ENCODE measurements around the gene OGG1. TPM values are rescaled to one million over a fixed set of nuclear protein-coding genes. Genes with fewer than 3 reads are reported as not detected.

Gene OGG1
- total and polyA plus RNA-seq, 10 of the 15 experiments (the other 5 are each of a cell fraction or from before 2014, with no cell fraction given) = 4.8 to 38.8 (median 27.2) TPM

DNA sequence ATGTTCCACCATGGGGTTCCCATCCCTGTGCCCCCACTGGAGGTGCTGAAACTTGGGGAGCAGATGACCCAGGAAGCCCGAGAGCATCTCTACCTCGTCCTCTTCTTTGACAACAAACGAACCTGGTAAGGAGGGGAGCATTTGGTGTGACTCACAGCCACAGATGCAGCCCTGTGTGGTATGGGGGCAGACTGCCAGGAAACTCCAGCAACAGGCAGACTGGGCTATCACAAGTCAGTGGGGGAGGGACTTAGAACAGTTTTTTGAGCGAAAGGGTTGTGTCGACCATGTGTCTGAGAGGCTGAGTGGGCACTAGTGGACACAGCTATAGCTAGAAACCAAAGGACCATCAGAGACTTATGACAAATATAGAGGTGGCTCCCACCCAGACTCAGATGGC lies 3.4 kb upstream of the OGG1 start:
- no peaks in the 10 kb centered on the region for H3K9me3 ChIP-seq (replicated peaks; ENCODE audit: control insufficient read depth, insufficient read depth, low read length)
- CTCF ChIA-PET = no interaction called here
- peaks cover 13% of the 10 kb centered on the region for H3K79me2 ChIP-seq (ENCODE audit: control insufficient read depth, insufficient read depth, low read length)
- peaks cover 29 to 35% of the 10 kb centered on the region in 2 experiments for H3K36me3 ChIP-seq (ENCODE audit: control insufficient read depth in 2 of 2, insufficient read depth in 2 of 2, low read length in 1 of 2)
- in situ Hi-C loops (cut with MboI) = no loop called here
- H3K9ac ChIP-seq (ENCODE audit: control insufficient read depth, insufficient read depth, low read length) = no peak overlapping the region
- H3K4me2 ChIP-seq (ENCODE audit: control insufficient read depth, insufficient read depth) = no peak overlapping the region
- TF ChIP-seq, protein P1, sequence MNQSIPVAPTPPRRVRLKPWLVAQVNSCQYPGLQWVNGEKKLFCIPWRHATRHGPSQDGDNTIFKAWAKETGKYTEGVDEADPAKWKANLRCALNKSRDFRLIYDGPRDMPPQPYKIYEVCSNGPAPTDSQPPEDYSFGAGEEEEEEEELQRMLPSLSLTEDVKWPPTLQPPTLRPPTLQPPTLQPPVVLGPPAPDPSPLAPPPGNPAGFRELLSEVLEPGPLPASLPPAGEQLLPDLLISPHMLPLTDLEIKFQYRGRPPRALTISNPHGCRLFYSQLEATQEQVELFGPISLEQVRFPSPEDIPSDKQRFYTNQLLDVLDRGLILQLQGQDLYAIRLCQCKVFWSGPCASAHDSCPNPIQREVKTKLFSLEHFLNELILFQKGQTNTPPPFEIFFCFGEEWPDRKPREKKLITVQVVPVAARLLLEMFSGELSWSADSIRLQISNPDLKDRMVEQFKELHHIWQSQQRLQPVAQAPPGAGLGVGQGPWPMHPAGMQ (IDR thresholded peaks at IDR 0.05; ENCODE audit: borderline replicate concordance) = no peak
- 0 out of 2 replicates have a peak, but pooled peaks have one; percentile 18 for TF ChIP-seq POLR2A (IDR thresholded peaks at IDR 0.05; ENCODE audit: low read depth, low read length)
- H2AFZ ChIP-seq (ENCODE audit: control insufficient read depth, low read depth, low read length) = no peak overlapping the region
- no peak overlapping the region for H3K4me3 ChIP-seq
- no TSS peak for BruUV-seq (replicated peaks)
- H3K27ac ChIP-seq (ENCODE audit: control insufficient read depth, insufficient read depth) = no peak overlapping the region
- DNase-seq (ENCODE audit: low read depth, low spot score) = no peak
- peaks cover 4% of the 10 kb centered on the region for H3K4me1 ChIP-seq (ENCODE audit: control insufficient read depth, insufficient read depth, low read length)
- RAD21 ChIA-PET (ENCODE audit: unreplicated experiment) = no interaction called here
- FAIRE-seq = no peak
- H3K27me3 ChIP-seq (replicated peaks in 1 of 2; ENCODE audit: control insufficient read depth in 2 of 2, insufficient read depth in 2 of 2, low read length in 1 of 2) = no peaks in the 10 kb centered on the region
- intact Hi-C loops (cut with micrococcal nuclease; ENCODE audit: unreplicated experiment) = no loop called here
- no peak for ATAC-seq
- no peaks in the 10 kb centered on the region for H4K20me1 ChIP-seq (ENCODE audit: control insufficient read depth, insufficient read depth)
- 23% methylated on average over 5 of the region's 5 CpGs for WGBS (ENCODE audit: insufficient coverage, insufficient replicate concordance, low lambda C conversion rate, missing lambda C conversion rate)
- POLR2A ChIA-PET = interaction anchor here (0.5 kb wide), 1 partner anchor 248 kb away, joined by 3 read pairs; no protein-coding TSS in a partner anchor
- SMC1A ChIA-PET (ENCODE audit: uncharacterized antibody, unreplicated experiment) = no interaction called here

DNA sequence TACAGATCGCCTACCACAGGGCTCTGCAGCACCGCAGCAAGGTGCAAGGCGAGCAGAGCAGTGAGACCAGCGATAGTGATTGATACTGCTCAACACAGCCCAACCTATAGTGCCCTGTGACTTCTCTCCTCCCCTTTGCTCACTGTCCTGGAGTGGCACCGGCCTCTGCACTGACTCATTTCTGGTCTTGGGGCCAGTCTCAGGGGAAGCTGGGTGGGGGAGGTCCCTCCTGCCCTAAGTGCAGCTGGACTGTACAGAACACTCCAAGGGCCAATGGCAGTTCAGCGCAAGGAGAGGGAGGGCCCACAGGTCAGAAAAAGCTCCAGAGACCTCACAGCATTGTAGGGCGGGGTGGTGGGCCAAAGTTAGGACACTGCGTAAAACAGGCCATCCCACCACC lies 2.5 kb upstream of the OGG1 start:
- H4K20me1 ChIP-seq (ENCODE audit: control insufficient read depth, insufficient read depth) = no peaks in the 10 kb centered on the region
- peaks cover 14% of the 10 kb centered on the region for H3K4me1 ChIP-seq (ENCODE audit: control insufficient read depth, insufficient read depth, low read length)
- no peaks in the 10 kb centered on the region for H3K9me3 ChIP-seq (replicated peaks; ENCODE audit: control insufficient read depth, insufficient read depth, low read length)
- H3K27ac ChIP-seq (ENCODE audit: control insufficient read depth, insufficient read depth) = no peak overlapping the region
- CTCF ChIA-PET = interaction anchor here (0.9 kb wide), 1 partner anchor 15 kb away, joined by 3 read pairs; no protein-coding TSS in a partner anchor
- peaks cover 27 to 32% of the 10 kb centered on the region in 2 experiments for H3K36me3 ChIP-seq (ENCODE audit: control insufficient read depth in 2 of 2, insufficient read depth in 2 of 2, low read length in 1 of 2)
- in situ Hi-C loops (cut with MboI) (no loop called here), intact Hi-C loops (cut with micrococcal nuclease; ENCODE audit: unreplicated experiment) (no loop called here)
- FAIRE-seq (no peak), DNase-seq (ENCODE audit: low read depth, low spot score) (no peak), ATAC-seq (peak; percentile 21)
- RAD21 ChIA-PET (ENCODE audit: unreplicated experiment) = no interaction called here
- no peak overlapping the region for H3K4me3 ChIP-seq
- POLR2A ChIA-PET = interaction anchor here (0.9 kb wide), 1 partner anchor 14 kb away, joined by 3 read pairs; no protein-coding TSS in a partner anchor
- H2AFZ ChIP-seq (ENCODE audit: control insufficient read depth, low read depth, low read length) = no peak overlapping the region
- 7% methylated on average over 8 of the region's 8 CpGs for whole genome bisulfite sequencing (ENCODE audit: insufficient coverage, insufficient replicate concordance, low lambda C conversion rate, missing lambda C conversion rate)
- no peak overlapping the region for H3K9ac ChIP-seq (ENCODE audit: control insufficient read depth, insufficient read depth, low read length)
- SMC1A ChIA-PET (ENCODE audit: uncharacterized antibody, unreplicated experiment) = no interaction called here
- BruUV-seq (replicated peaks) = no TSS peak
- peaks cover 15% of the 10 kb centered on the region for H3K79me2 ChIP-seq (ENCODE audit: control insufficient read depth, insufficient read depth, low read length)
- H3K27me3 ChIP-seq (replicated peaks in 1 of 2; ENCODE audit: control insufficient read depth in 2 of 2, insufficient read depth in 2 of 2, low read length in 1 of 2) = no peaks in the 10 kb centered on the region
- no peak overlapping the region for H3K4me2 ChIP-seq (ENCODE audit: control insufficient read depth, insufficient read depth)
- 0 out of 2 replicates have a peak, but pooled peaks have one; percentile 58 for TF ChIP-seq TCF12 (IDR thresholded peaks at IDR 0.05; ENCODE audit: low read depth, low read length)
- peak; percentile 56; the same call in 1 of the 2 replicates for TF ChIP-seq JUND (IDR thresholded peaks at IDR 0.05; ENCODE audit: low read depth, low read length)
- no peak for TF ChIP-seq IKZF1 (conservative IDR thresholded peaks at IDR 0.05)
- no peak for TF ChIP-seq POLR2AphosphoS5 (IDR thresholded peaks at IDR 0.05; ENCODE audit: low read length)
- TF ChIP-seq, protein P2, sequence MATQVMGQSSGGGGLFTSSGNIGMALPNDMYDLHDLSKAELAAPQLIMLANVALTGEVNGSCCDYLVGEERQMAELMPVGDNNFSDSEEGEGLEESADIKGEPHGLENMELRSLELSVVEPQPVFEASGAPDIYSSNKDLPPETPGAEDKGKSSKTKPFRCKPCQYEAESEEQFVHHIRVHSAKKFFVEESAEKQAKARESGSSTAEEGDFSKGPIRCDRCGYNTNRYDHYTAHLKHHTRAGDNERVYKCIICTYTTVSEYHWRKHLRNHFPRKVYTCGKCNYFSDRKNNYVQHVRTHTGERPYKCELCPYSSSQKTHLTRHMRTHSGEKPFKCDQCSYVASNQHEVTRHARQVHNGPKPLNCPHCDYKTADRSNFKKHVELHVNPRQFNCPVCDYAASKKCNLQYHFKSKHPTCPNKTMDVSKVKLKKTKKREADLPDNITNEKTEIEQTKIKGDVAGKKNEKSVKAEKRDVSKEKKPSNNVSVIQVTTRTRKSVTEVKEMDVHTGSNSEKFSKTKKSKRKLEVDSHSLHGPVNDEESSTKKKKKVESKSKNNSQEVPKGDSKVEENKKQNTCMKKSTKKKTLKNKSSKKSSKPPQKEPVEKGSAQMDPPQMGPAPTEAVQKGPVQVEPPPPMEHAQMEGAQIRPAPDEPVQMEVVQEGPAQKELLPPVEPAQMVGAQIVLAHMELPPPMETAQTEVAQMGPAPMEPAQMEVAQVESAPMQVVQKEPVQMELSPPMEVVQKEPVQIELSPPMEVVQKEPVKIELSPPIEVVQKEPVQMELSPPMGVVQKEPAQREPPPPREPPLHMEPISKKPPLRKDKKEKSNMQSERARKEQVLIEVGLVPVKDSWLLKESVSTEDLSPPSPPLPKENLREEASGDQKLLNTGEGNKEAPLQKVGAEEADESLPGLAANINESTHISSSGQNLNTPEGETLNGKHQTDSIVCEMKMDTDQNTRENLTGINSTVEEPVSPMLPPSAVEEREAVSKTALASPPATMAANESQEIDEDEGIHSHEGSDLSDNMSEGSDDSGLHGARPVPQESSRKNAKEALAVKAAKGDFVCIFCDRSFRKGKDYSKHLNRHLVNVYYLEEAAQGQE (IDR thresholded peaks at IDR 0.05; ENCODE audit: low read depth, low read length) = no peak
- TF ChIP-seq, protein P3, sequence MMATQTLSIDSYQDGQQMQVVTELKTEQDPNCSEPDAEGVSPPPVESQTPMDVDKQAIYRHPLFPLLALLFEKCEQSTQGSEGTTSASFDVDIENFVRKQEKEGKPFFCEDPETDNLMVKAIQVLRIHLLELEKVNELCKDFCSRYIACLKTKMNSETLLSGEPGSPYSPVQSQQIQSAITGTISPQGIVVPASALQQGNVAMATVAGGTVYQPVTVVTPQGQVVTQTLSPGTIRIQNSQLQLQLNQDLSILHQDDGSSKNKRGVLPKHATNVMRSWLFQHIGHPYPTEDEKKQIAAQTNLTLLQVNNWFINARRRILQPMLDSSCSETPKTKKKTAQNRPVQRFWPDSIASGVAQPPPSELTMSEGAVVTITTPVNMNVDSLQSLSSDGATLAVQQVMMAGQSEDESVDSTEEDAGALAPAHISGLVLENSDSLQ (IDR thresholded peaks at IDR 0.05) = peak; percentile 68; the same call in 1 of the 2 replicates

Measured in GM12878 (cell line).